K562 (cell line): Measurements from ENCODE around the gene ZNF763.

Source experiments
- MXI1 ChIP-seq: IDR thresholded peaks from 2 replicates; pipeline ENCODE4 v1.6.1; 2011; ENCODE audit warnings: low read depth, mild to moderate bottlenecking, improper control_type of control experiment, low read length
- POLR2A ChIP-seq: fragments of 450-650 bp; conservative IDR thresholded peaks from 2 replicates; pipeline ENCODE4 v1.6.1; 2016
- POU5F1 ChIP-seq: fragments of 150-350 bp; IDR thresholded peaks from 2 replicates; pipeline ENCODE4 v1.6.1; 2014; ENCODE audit warnings: borderline replicate concordance, low read length, low read depth, mild to moderate bottlenecking; ENCODE audit not compliant: partially characterized antibody
- SLC30A9 ChIP-seq: fragments of 250-450 bp; sonication (Bioruptor Pico); IDR thresholded peaks from 2 replicates; pipeline ENCODE4 v1.8.0; 2022; ENCODE audit warnings: mild to moderate bottlenecking, moderate library complexity
- TF ChIP-seq, protein P1 (sequence below): fragments of 450-650 bp; IDR thresholded peaks from one replicate; pipeline ENCODE4 v1.6.1; 2018; ENCODE audit warnings: mild to moderate bottlenecking, moderate library complexity; ENCODE audit not compliant: partially characterized antibody

DNA sequence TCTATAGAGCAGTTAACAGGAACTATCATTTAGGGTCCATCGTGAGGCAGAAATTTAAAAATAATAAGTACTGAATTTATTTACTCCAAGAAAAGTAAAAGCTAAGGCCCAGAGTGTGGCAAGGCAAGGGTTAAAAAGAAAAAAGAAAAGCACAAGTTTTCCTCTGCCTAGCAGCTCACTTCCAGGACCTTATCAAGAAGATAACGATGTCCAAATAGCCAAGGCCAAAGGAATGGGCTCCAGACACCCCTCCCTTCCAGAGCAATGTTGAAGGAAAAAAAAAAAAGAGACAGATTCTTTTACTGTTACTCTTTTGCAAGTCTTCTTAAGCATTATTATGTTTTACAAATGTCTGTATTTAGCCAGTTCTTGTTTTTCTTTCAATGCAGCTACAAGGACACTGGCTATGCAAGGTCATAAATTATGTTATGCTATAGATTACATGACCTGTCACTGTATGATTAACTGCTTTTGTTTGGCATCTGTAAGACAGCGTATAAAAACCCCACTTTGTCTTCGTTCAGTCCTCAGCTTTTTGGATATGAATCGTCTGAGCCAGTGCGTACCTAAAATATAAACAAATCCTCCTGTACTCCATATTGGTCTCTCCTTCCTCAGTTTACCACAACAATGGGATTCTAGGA is 42.9 kb upstream of the ZNF763 start:
- TF ChIP-seq SLC30A9 (CRISPR knock-in tag), result no peak
- TF ChIP-seq POU5F1, result no peak
- TF ChIP-seq POLR2A, result no peak
- no peak for TF ChIP-seq MXI1
- TF ChIP-seq, protein P1, sequence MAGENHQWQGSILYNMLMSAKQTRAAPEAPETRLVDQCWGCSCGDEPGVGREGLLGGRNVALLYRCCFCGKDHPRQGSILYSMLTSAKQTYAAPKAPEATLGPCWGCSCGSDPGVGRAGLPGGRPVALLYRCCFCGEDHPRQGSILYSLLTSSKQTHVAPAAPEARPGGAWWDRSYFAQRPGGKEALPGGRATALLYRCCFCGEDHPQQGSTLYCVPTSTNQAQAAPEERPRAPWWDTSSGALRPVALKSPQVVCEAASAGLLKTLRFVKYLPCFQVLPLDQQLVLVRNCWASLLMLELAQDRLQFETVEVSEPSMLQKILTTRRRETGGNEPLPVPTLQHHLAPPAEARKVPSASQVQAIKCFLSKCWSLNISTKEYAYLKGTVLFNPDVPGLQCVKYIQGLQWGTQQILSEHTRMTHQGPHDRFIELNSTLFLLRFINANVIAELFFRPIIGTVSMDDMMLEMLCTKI, result no peak
